COLO668 (cell line): ENCODE measurements around the gene RUNX2.

Experiments used
- DNase-seq: peaks from one replicate; lab custom pipeline; 2025; ENCODE audit not compliant: unreplicated experiment; lab: John Stamatoyannopoulos, UW

RUNX2 gene

DNA sequence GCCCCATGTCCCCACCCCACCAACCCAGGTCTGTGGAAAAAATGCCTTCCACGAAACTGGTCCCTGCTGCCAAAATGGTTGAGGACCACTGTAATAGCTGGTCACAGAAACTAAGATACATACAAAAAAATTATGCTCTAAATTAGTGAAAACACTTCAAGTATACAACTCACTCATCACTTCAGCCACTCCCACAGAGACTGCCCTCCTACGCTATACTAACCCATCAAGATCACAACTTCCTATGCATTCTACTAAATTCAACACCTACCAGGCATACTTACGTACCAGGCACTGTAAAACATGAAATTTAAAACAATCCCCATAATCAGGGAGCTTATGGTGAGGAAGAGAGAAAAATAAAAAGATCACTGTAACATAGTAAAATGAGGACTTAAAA, 22.9 kb downstream of the RUNX2 start:
- DNase-seq = no peak

DNA sequence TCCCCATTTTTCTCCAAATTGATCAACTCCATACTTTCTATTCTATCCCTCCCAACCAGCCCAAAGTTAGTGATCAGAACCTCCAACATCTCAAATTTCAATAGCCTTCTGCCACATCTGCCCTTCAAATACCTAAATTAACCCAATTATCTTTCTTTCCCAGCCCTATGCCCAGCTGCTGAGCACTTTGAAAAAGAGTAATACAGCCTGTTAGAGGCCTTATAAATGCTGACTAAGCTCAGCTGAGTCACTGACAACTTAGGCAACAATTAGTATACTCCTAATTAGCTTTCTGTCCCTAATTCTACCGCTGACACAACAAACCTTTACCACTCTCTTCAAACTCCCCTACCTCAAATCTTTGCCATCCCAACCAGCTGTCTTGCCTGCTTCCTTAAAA, 23.5 kb downstream of the RUNX2 start:
- DNase-seq = no peak

GRCh38 chr6:45353654-45354053, 25.5 kb downstream of the RUNX2 start:
- no peak for DNase-seq

DNA sequence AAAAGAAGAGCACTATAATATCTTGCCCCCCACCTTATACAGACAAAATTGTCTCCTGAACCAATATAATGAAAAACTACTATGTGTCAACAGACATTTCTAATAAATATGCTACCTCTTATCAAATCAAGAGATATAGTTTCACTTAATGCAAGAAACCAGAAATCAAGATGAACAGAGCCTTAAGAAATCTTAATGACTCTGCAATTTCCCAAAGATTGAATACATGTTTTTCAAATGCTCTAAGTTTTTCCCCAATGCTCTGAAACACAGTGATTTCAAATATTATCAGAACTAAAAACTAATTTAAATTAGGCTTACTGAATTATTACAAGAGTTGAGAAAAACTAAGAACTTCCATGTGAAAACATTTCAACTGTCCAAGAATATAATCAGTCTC, 36.3 kb downstream of the RUNX2 start:
- DNase-seq = no peak

DNA sequence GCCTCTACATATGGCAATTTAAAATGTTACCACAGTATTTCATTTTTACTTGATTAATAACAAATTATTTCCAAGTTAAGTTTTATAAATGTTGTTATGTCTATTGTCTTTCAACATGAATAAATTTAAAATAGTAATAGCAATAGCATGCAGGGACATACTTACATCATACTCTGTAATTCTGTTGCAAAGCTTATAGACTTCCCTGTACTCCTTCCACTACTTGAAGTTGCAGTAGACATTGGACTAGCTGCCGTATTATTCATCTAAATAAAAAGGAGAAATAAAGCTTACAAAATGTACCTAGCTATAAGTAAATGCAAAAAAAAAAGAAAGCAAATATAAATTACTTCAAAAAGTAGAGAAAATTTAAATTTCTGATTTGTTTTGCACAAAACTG, 36.9 kb downstream of the RUNX2 start:
- no peak for DNase-seq

- no peak for DNase-seq
Observed at GRCh38 chr6:45366534-45366933, 38.4 kb downstream of the RUNX2 start.

DNA sequence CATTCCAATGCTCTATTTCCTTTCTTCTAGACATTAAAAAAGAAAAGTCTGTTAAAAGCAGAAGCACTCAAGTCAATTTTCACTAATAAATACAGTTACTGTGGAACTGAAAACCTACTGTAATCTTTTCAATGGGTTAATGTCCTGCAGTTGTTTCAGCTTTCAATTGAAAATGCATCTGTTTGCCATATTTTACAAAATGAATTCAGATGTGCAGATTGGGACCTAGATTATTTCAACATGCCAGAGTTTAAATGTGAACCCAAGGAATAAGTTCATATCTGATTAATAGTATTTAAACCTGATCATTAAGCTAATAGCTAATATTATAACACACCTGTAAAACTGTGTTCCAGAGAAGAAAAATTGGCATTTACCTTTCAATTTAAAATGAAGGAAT, 39.9 kb downstream of the RUNX2 start:
- DNase-seq = no peak

DNA sequence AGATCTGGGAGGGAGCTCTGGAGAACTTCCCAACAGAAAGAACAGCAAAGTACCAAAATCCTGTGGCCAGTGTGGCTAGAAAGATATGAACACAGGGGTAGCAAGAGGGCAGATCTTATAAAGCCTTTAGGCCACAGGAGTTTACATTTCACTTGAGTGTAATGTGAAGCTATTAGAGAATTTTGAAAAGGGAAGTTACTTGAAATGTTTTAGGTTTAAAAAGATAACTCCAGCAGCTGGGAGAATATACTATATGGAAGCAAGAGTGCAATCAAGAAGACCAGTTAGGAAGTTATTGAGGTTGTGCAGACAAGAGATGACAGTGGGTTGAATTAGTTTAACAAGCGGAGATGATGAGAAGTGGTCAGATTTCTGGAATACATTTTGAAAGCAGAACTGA, 41.7 kb downstream of the RUNX2 start:
- DNase-seq = no peak

GRCh38 chr6:45371924-45372573, 43.9 kb downstream of the RUNX2 start:
- no peak for DNase-seq

DNA sequence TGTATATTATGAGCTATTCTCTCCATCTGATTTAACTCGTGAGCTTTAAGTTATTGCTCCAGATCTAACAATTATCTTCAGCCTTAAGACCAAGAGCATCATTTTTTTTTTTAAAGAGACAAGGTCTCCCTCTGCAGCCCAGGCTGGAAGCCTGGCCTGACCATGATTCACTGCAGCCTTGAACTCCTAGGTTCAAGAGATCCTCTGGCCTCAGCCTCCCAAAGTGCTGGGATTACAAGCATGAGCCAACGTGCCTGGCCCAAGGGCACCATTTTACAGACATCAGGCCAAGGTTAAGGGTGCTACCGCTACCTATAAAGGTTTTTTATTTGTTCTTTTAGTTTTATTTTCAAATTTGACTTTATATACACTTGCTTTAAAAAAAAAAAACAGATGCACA, 47.3 kb downstream of the RUNX2 start:
- DNase-seq = no peak

DNA sequence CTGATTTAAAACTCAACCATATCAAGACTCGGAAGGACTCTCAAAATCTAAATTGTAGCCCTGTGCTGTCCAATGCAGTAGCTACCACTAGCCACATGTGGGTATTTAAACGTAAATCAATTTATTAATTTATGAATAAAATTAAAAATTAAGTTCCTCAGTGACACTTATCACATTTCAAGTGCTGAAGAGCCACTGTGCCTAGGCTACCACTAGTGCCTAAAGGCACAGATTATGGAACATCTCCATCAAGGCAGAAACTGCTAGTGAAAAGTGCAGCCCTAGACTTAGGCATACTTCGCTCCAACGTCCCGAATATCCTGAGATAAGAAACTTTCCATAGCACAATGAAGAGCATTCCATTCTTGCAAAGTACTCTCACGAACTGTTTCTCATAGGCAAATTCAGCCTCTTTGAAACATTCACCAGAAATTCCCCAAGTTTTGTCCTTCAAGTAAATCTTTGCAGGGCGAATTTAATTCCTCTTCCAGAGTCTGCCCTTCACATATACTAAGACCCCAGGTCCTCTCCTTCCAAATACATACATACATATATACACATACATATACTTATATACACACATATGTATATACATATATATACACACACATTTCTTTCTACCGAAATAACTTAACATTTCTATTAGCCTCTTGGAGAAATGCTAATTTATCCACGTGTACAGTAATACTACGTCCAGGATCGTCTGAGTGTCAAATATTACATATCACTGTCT, 48.3 kb downstream of the RUNX2 start:
- no peak for DNase-seq

DNA sequence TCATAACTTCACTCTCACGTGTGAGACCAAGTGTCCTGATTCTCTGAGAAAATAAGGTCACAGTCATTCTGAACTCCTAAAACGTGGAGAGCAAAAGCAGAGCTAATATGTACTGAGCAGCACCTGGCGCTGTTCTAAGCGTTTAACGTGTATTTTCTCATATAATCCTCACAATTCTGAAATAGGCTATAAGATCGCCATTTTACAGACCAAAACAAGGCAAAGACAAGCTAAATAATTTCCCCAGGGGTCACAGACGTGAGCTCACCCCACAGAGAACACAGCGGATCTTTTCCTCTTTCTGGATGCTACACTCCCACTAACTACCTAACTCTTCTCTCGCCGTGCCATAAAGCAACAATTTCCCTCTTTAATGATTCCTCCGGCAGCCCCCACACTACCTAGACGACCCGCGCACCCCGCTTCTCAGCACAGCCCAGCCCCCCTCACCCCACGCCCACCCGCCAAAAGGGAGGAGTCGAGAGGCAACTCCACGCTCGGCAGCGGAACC, 49.0 kb downstream of the RUNX2 start:
- no peak for DNase-seq

DNA sequence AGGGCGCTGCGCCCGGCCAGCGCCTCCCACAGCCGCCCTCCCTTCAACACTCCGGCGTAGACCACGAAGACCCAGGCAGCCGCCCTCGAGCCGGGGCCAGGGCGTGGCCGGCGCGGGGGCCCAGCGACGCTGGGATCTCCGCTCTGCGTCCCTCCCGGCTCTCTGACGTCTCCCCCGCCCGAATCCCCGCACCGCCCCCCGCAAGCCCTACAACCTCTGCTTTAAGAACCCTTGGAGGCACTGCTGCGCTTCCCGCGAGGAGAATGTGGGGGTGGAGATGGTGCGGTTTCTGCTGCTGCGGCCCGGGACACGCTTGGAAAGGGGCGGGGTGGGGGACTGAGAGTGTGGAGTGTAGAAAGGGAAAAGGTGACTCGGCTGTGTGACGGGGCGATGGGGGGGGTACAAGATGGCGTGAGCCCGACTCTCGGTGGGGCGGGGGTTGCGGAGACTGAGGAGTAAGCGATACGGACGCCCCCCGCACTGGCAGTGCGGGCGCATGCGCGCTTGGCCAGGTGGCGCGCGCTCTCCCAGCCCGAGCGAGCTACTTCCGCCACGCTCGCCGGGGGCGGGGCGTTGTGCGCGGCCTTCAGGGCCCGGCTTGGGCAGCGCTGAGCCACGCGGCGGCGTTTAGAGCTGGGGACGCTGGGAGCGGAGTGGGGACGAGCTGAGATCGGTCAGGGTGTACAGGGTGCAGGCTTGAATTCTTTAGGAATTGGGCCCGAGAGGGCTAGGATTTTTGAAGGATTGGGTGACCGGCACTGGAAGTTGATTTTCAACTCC, 49.6 kb downstream of the RUNX2 start, which contains the start of gene SUPT3H:
SUPT3H (minus strand) TSS at position 381 of the 780 bp plus-strand sequence.
- DNase-seq = peak; percentile 94

DNA sequence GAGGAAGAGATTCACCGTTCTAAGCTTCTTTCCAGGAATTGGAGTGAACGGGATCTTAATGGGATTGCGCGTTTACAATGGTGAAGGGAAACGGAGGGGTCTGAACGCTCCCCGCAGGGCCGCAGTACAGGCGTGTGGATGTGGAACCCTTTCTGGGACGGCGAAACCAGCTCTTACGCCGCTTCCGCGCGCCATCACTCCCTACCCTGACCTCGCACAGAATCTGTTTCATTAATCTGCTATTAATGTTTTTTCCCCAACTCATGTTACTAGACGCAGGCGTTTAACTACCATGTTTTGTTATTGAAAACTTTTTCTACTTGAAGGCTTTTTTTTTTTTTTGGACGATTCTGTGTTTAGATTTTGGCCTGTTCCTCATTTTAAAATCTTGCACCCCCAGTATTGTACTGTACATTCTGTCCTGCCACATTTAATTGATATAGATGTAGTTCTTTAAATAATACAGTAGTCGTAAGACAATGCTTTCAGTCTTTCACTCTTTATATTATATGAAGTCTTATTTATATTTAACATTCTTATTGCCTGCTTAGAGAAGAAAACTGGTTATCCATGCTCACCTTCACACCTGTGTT, 50.3 kb downstream of the RUNX2 start:
- DNase-seq = peak; percentile 57

DNA sequence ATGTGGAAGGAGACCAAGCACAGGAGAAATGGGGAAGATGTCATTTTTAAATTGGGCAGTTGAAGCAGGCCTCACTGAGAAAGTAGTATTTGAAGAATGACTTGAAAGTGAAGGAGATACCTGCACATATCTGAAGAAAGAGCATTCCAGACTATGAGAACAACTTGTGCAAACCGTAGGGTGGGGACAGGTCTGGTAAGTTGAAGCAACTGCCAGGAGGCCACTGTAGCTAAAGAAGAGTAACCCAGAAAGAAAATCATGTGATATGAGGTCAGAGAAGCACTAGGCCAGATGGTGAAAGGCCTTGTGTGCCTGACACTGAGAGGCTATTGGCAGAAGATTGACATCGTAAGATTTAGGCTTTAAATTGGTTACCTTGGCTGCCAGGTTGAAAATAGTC, 54.3 kb downstream of the RUNX2 start:
- no peak for DNase-seq

DNA sequence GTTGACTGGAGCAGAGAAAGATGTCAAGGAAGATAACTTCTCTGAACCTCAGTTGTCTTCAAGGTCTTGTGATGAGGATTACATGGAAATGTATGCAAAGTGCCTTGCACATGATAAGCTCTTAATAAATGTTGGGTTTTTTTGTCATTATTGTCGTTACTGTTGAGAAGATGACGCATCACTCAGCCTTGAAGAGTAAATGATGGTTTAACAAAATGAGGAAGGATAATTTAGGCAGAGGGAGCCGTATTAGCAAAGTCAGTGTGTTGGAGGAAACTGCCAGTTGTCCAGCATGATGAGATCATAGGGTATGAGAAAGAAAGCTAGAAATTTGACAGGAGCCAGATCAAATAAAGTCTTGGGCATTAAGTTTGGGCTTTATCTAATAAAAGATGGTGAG, 58.4 kb downstream of the RUNX2 start:
- no peak for DNase-seq

DNA sequence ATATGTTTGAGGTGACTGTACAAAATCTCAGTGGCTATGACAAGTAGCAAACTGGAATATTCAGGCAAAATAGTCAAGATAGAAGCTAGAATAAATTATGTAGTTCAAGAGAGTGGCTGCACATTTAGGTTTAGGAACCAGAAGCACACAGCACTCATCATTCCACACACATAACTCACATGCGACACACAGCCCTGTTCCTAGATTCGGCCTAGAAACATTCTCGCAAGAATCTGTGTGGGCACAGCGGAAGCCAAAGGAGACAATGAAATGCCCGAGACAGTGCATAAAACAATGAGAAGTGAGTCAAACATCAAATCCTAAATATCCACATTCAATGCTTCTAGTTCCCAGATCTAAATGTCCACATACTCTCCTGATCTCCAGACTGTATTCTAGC, 59.1 kb downstream of the RUNX2 start:
- DNase-seq = no peak

GRCh38 chr6:45388328-45388727, 60.2 kb downstream of the RUNX2 start:
- no peak for DNase-seq

DNA sequence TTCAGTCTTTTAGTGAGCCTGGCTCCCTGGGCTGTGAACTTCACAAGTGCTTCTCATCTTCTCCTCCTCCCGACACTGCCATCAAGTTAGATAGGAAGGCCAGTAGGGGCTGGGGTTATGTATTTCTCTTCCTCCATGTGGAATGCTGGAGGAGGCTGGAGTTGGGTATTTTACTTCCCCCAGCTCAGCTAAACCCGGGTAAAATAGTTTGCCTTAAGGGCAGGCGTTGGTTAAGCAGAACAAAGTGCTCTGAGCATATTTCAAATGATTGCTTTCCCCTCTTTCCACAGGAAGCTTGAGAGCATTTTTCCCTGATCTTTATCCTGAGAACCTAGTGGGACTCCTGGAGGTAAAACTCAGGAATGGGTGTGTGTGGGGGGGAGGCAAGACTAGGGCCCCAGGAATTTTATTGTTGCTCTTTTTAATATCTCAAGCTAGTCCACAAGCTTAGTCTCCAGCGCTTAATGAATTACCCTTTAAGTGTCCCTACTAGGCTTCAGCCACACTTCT, 66.5 kb downstream of the RUNX2 start:
- DNase-seq = no peak

DNA sequence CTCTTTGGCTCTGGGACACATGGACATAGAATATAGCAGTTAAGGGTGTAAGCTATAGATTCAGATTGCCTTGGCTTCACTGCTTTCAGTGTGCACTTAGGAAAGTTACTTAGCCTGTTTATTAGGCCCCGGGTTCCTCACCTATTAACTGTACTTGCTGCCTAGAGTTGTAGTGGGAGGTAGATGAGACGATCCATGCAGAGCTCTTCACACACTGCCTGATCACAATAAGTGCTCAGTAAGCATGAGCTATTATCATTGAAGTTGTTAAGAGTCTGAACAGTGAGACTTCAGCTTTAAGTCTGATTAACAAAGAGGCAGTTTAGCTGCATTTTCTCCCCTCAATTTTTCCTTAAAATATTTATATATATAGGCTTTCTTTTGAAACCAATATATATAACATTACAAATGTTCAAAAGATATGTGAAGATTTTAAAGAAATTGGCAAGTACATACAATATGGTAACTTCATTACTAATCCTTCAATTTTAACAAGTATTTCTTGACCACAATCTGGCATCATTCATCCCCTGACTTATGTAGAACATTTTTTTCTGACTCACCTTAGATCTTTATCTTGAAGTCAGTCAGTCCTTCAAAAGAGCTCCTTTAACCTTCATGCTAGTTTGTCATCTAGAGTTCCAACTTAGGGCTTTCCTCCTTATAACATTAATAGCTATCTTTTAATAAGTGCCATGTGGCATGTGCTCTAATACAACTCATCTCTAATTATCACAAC, 70.1 kb downstream of the RUNX2 start:
- DNase-seq = no peak

DNA sequence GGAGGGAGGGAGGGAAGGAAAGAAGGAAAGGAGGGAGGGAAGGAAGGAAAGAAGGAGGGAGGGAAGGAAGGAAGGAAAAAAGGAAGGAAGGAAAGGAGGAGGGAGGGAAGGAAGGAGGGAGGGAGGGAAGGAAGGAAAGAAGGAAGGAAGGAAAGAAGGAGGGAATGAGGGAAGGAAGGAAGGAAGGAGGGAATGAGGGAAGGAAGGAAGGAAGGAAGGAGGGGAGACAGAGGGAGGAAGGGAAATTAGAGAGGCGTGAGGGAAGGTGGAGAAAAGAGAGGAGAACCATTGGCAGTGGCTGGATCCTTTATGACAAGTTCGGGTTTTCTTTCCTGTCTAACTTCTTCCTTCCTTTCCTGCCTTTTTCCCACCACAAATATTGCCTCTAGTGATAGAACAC, 71.9 kb downstream of the RUNX2 start:
- DNase-seq = no peak
